IMR-90 (cell line): ENCODE measurements around the gene PSMD1. TPM values are rescaled to one million over a fixed set of nuclear protein-coding genes. Genes with fewer than 3 reads are reported as not detected.

Experiments used
- ATAC-seq: fragments of 200-7000 bp; cut with Tn5 transposase; 2 replicates; pipeline ENCODE4 v1.9.1; 2020; ENCODE audit warnings: low read depth, mild to moderate bottlenecking, moderate library complexity
- BruUV-seq: library from RNA; stranded (reverse); fragments of 400-500 nt; replicated peaks from 2 replicates; lab custom pipeline; 2021; lab: Mats Ljungman, UMichigan
- CTCF ChIA-PET: fragments of 300-600 bp; formaldehyde crosslinking; extraction: SDS; loops from one replicate; lab custom pipeline; 2021; ENCODE audit warnings: antibody characterized with exemption; lab: Yijun Ruan, JAX
- POLR2A ChIA-PET: fragments of 300-600 bp; sonication (Branson Sonifier 250); formaldehyde crosslinking; loops from one replicate; lab custom pipeline; 2022; ENCODE audit warnings: antibody characterized with exemption; ENCODE audit not compliant: unreplicated experiment; lab: Charles Lee
- DNase-seq: peaks from one replicate; pipeline ENCODE4 v3.0.0; 2013
- H2AFZ ChIP-seq: replicated peaks from 2 replicates; pipeline ENCODE3; 2013; ENCODE audit warnings: low read length, mild to moderate bottlenecking; ENCODE audit not compliant: poor library complexity
- H2AK5ac ChIP-seq: 2 replicates; pipeline ENCODE4 v1.6.1; 2013; ENCODE audit warnings: low read depth, low read length, inconsistent platforms
- H2AK9ac ChIP-seq: replicated peaks from 2 replicates; pipeline ENCODE3; 2013; ENCODE audit warnings: mild to moderate bottlenecking, low read depth, low read length, moderate library complexity; ENCODE audit not compliant: poor library complexity
- H2BK120ac ChIP-seq: 2 replicates; pipeline ENCODE4 v1.6.1; 2013; ENCODE audit warnings: low read depth, low read length, inconsistent platforms
- H2BK15ac ChIP-seq: 3 replicates; pipeline ENCODE4 v1.6.1; 2013; ENCODE audit warnings: low read depth, low read length, inconsistent platforms
- H2BK20ac ChIP-seq: 2 replicates; pipeline ENCODE4 v1.6.1; 2013; ENCODE audit warnings: low read depth, mild to moderate bottlenecking, inconsistent platforms, low read length, moderate library complexity
- H2BK5ac ChIP-seq: 2 replicates; pipeline ENCODE4 v1.6.1; 2013; ENCODE audit warnings: mild to moderate bottlenecking, low read depth, low read length, inconsistent platforms; ENCODE audit not compliant: poor library complexity, severe bottlenecking
- H3K14ac ChIP-seq: replicated peaks from 2 replicates; pipeline ENCODE4 v1.6.1; 2013; ENCODE audit warnings: low read depth, low read length, inconsistent platforms
- H3K18ac ChIP-seq: 2 replicates; pipeline ENCODE4 v1.6.1; 2013; ENCODE audit warnings: low read depth, low read length, control low read depth
- H3K23ac ChIP-seq: 2 replicates; pipeline ENCODE4 v1.6.1; 2013; ENCODE audit warnings: low read depth, low read length, inconsistent platforms
- H3K27ac ChIP-seq: 2 replicates; pipeline ENCODE4 v1.5.1; 2013; ENCODE audit warnings: mild to moderate bottlenecking, control low read depth, low read length; ENCODE audit not compliant: insufficient read depth
- H3K27me3 ChIP-seq: 2 replicates; pipeline ENCODE4 v1.6.1; 2013; ENCODE audit warnings: low read length; ENCODE audit not compliant: control insufficient read depth, insufficient read depth
- H3K36me3 ChIP-seq: 2 replicates; pipeline ENCODE4 v1.6.1; 2013; ENCODE audit warnings: low read length, mixed read lengths; ENCODE audit not compliant: control insufficient read depth, insufficient read depth
- H3K4ac ChIP-seq: 2 replicates; pipeline ENCODE4 v1.6.1; 2013; ENCODE audit warnings: low read depth, low read length, inconsistent platforms
- H3K4me1 ChIP-seq: 2 replicates; pipeline ENCODE4 v1.6.1; 2013; ENCODE audit warnings: low read length, mixed read lengths; ENCODE audit not compliant: control insufficient read depth, insufficient read depth
- H3K4me2 ChIP-seq: 2 replicates; pipeline ENCODE4 v1.6.1; 2013; ENCODE audit warnings: low read depth, mild to moderate bottlenecking, control low read depth, low read length, moderate library complexity
- H3K4me3 ChIP-seq: 2 replicates; pipeline ENCODE4 v1.5.1; 2013; ENCODE audit warnings: low read depth, mild to moderate bottlenecking, control low read depth, low read length, moderate library complexity; ENCODE audit not compliant: insufficient read depth
- H3K56ac ChIP-seq: 2 replicates; pipeline ENCODE4 v1.6.1; 2013; ENCODE audit warnings: low read length, inconsistent platforms; ENCODE audit not compliant: insufficient read depth; ENCODE audit errors: extremely low read depth
- H3K79me1 ChIP-seq, 2 experiments: 2 replicates each; pipeline ENCODE4 v1.6.1; 2013; ENCODE audit warnings: low read length in 2 of 2, inconsistent platforms in 1 of 2, low read depth in 1 of 2
- H3K9ac ChIP-seq: 2 replicates; pipeline ENCODE4 v1.6.1; 2013; ENCODE audit warnings: low read depth, low read length, control low read depth
- H3K9me1 ChIP-seq: 2 replicates; pipeline ENCODE4 v1.6.1; 2013; ENCODE audit warnings: low read length, inconsistent platforms; ENCODE audit not compliant: insufficient read depth
- H3K9me3 ChIP-seq: 2 replicates; pipeline ENCODE4 v1.6.1; 2013; ENCODE audit warnings: low read length; ENCODE audit not compliant: control insufficient read depth, insufficient read depth
- H4K20me1 ChIP-seq: 2 replicates; pipeline ENCODE4 v1.6.1; 2013; ENCODE audit warnings: low read length, inconsistent platforms; ENCODE audit not compliant: insufficient read depth
- H4K5ac ChIP-seq: 2 replicates; pipeline ENCODE4 v1.6.1; 2013; ENCODE audit warnings: mild to moderate bottlenecking, low read depth, low read length, control low read depth
- H4K8ac ChIP-seq, 2 experiments: 2 replicates each; pipeline ENCODE4 v1.6.1; 2013; ENCODE audit warnings: low read depth in 2 of 2, low read length in 2 of 2, control low read depth in 1 of 2, inconsistent platforms in 1 of 2
- H4K91ac ChIP-seq: 2 replicates; pipeline ENCODE4 v1.6.1; 2013; ENCODE audit warnings: low read depth, low read length, inconsistent platforms; ENCODE audit not compliant: insufficient read depth
- MXI1 ChIP-seq: IDR thresholded peaks from 2 replicates; pipeline ENCODE4 v1.6.1; 2012; ENCODE audit warnings: low read depth, mild to moderate bottlenecking, low read length, moderate library complexity, borderline replicate concordance
- WGBS, 2 experiments: methylation state at CpG; one replicate each; pipeline versions ENCODE4 v1.1.5 to v1.1.7; 2013; ENCODE audit warnings: missing lambda C conversion rate in 2 of 2; ENCODE audit not compliant: insufficient read length in 1 of 2; ENCODE audit errors: extremely low coverage in 2 of 2; 5-methylcytosine and 5-hydroxymethylcytosine counted together
- dilution Hi-C: fragments of 300-500 bp; cut with HindIII; formaldehyde crosslinking; loops from one replicate; pipeline ENCODE4 v1.14.3; 2018; ENCODE audit warnings: low sequenced_read_pairs; ENCODE audit not compliant: unreplicated experiment
- in situ Hi-C: fragments of 300-500 bp; cut with MboI; formaldehyde crosslinking; loops from 3 replicates; pipeline ENCODE4 v1.14.3; 2019; ENCODE audit warnings: low sequenced_read_pairs, inconsistent platforms, mixed read lengths
- intact Hi-C: fragments of 100-400 bp; cut with micrococcal nuclease; formaldehyde crosslinking; loops from 2 replicates; pipeline ENCODE4 v1.10.0; 2022
- polyA plus RNA-seq, 3 experiments: library from polyadenylated mRNA; depleted of rRNA; stranded (reverse); fragments of >200 nt; gene quantifications; 2 replicates each; pipeline ENCODE4 v1.2.3, GENCODE V29; 2012; ENCODE audit warnings: low replicate concordance in 1 of 3
- total RNA-seq: library from RNA; depleted of rRNA; stranded (reverse); fragments of >200 nt; gene quantifications from 2 replicates; pipeline ENCODE4 v1.2.3, GENCODE V29; 2012

PSMD1 gene
- total and polyA plus RNA-seq, 2 of the 4 experiments (the other 2 are of a cell fraction): 89.8 to 181 TPM

DNA sequence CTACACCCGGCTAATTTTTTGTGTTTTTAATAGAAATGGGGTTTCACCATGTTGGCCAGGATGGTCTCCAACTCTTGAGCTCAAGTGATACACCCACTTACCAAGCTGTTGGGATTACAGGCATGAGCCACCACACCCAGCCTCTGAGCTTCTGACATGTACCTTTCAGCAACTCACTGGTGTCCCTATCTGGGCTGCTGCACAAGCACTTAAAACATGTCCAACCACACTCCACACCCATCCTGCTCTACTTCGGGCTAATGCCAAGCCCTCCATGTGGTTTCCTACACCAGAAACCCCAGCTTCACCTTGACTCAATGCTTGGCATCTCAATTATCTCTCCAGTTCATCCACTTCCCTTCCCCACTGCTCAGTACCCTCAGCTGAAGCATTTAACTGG lies 119.4 kb downstream of the PSMD1 start:
- 100% methylated on average over 1 of the region's 2 CpGs; no CpG with 5 or more reads in 1 of the 2 experiments for WGBS, 2 experiments

More for the DNA sequence above, 119.4 kb downstream of the PSMD1 start:
- H2AK9ac ChIP-seq: no peak overlapping the region
- H2AK5ac ChIP-seq: no peak overlapping the region; the same call in 1 of the 2 replicates
- ATAC-seq (no peak), DNase-seq (no peak)
- POLR2A ChIA-PET: no interaction called here
- H4K91ac ChIP-seq: no peak overlapping the region
- H3K4me1 ChIP-seq: peaks cover 5% of the 10 kb centered on the region
- no peaks in the 10 kb centered on the region for H3K9me3 ChIP-seq
- H3K36me3 ChIP-seq: peaks cover 9% of the 10 kb centered on the region
- no peak overlapping the region for H3K27ac ChIP-seq
- intact Hi-C loops (no loop called here), in situ Hi-C loops (no loop called here), dilution Hi-C loops (no loop called here)
- H2AFZ ChIP-seq: no peak overlapping the region
- H3K4me3 ChIP-seq: no peak overlapping the region
- H4K5ac ChIP-seq: no peak overlapping the region
- no peak overlapping the region for H3K4me2 ChIP-seq
- CTCF ChIA-PET: interaction anchor here (1.4 kb wide), 1 partner anchor 16 kb away, joined by 4 read pairs; no protein-coding TSS in a partner anchor
- no peak overlapping the region for H3K9ac ChIP-seq
- no peak overlapping the region; a peak in 1 of 4 replicates for H4K8ac ChIP-seq
- H3K18ac ChIP-seq: no peak overlapping the region
- H3K79me1 ChIP-seq: peaks cover 2 to 6% of the 10 kb centered on the region in 2 experiments; a peak in 1 of 4 replicates
- no peak overlapping the region for H3K56ac ChIP-seq
- H3K23ac ChIP-seq: no peak overlapping the region
- H4K20me1 ChIP-seq: no peaks in the 10 kb centered on the region
- TF ChIP-seq MXI1: no peak
- H2BK15ac ChIP-seq: no peak overlapping the region
- H2BK5ac ChIP-seq: no peak overlapping the region
- no TSS peak for BruUV-seq
- no peak overlapping the region for H3K14ac ChIP-seq
- H2BK20ac ChIP-seq: no peak overlapping the region
- H3K4ac ChIP-seq: 0 out of 2 replicates have a peak overlapping the region, but pooled peaks have one; percentile 25
- H2BK120ac ChIP-seq: no peak overlapping the region
- H3K27me3 ChIP-seq: no peaks in the 10 kb centered on the region
- H3K9me1 ChIP-seq: no peaks in the 10 kb centered on the region
